ENCODE measurements around the gene CACYBP.
A peak's percentile ranks its signal among the peaks of the same experiment; 100 is the strongest.

CACYBP gene

GRCh38 chr1:174999936-175000696 is at the start of gene CACYBP:
Gene CACYBP, plus strand, starts transcription at chr1:174999947. Its CDS starts 234 bp downstream, at chr1:175000181.
- no peak for DNase-seq (ENCODE audit: low read depth)

GRCh38 chr1:174953285-174954072 is 46.3 kb upstream of the CACYBP start:
- DNase-seq (ENCODE audit: low read depth) = no peak

GRCh38 chr1:174954073-174954460 is 45.7 kb upstream of the CACYBP start:
- DNase-seq (ENCODE audit: low read depth) = no peak

GRCh38 chr1:174954671-174955669 is 44.8 kb upstream of the CACYBP start:
- DNase-seq (ENCODE audit: low read depth) = no peak

- DNase-seq (ENCODE audit: low read depth) = no peak
Observed at GRCh38 chr1:174956086-174956485, 43.7 kb upstream of the CACYBP start.

GRCh38 chr1:174956976-174957375 is 42.8 kb upstream of the CACYBP start:
- no peak for DNase-seq (ENCODE audit: low read depth)

GRCh38 chr1:174957829-174958228 is 41.9 kb upstream of the CACYBP start:
- no peak for DNase-seq (ENCODE audit: low read depth)

- no peak for DNase-seq (ENCODE audit: low read depth)
Observed at GRCh38 chr1:174958396-174958795, 41.4 kb upstream of the CACYBP start.

GRCh38 chr1:174960362-174960761 is 39.4 kb upstream of the CACYBP start:
- no peak for DNase-seq (ENCODE audit: low read depth)

- DNase-seq (ENCODE audit: low read depth) = no peak
Observed at GRCh38 chr1:174963529-174964125, 36.1 kb upstream of the CACYBP start.

GRCh38 chr1:174964261-174964971 is 35.3 kb upstream of the CACYBP start:
- DNase-seq (ENCODE audit: low read depth) = no peak

GRCh38 chr1:174964972-174965361 is 34.8 kb upstream of the CACYBP start:
- no peak for DNase-seq (ENCODE audit: low read depth)

- no peak for DNase-seq (ENCODE audit: low read depth)
Observed at GRCh38 chr1:174965362-174966007, 34.3 kb upstream of the CACYBP start.

GRCh38 chr1:174966008-174966572 is 33.7 kb upstream of the CACYBP start:
- no peak for DNase-seq (ENCODE audit: low read depth)

- no peak for DNase-seq (ENCODE audit: low read depth)
Observed at GRCh38 chr1:174967845-174968705, 31.7 kb upstream of the CACYBP start.

GRCh38 chr1:174968750-174969244 is 30.9 kb upstream of the CACYBP start:
- DNase-seq (ENCODE audit: low read depth) = peak; percentile 39

GRCh38 chr1:174969977-174970376 is 29.8 kb upstream of the CACYBP start:
- DNase-seq (ENCODE audit: low read depth) = no peak

- no peak for DNase-seq (ENCODE audit: low read depth)
Observed at GRCh38 chr1:174971466-174971865, 28.3 kb upstream of the CACYBP start.

GRCh38 chr1:174971902-174972301 is 27.8 kb upstream of the CACYBP start:
- no peak for DNase-seq (ENCODE audit: low read depth)

Measured in HS-27A (cell line).